Measurements from ENCODE around the gene VPS35.

The VPS35 gene

GRCh38 chr16:46620266-46621005 is 68.5 kb downstream of the VPS35 start:
- TF ChIP-seq CTCF (IDR thresholded peaks at IDR 0.05; ENCODE audit: low read depth, low read length, missing control alignments): no peak
- H3K27me3 ChIP-seq (replicated peaks): no peaks in the 10 kb centered on the region
- H3K36me3 ChIP-seq (replicated peaks): no peaks in the 10 kb centered on the region
- in situ Hi-C loops (cut with HindIII; ENCODE audit: low pct_ligation_motif_present, low sequenced_read_pairs): no loop called here
- DNase-seq: peak; percentile 8
- no peak overlapping the region for H3K27ac ChIP-seq
- peak overlapping the region; percentile 76 for H3K4me3 ChIP-seq (ENCODE audit: low read depth, low read length)

- in situ Hi-C loops (cut with HindIII; ENCODE audit: low pct_ligation_motif_present, low sequenced_read_pairs): no loop called here
- DNase-seq: no peak
- Histone ChIP-seq H3K36me3 (replicated peaks) (no peaks in the 10 kb centered on the region), H3K27ac (no peak overlapping the region), H3K4me3 (ENCODE audit: low read depth, low read length) (no peak overlapping the region), H3K27me3 (replicated peaks) (no peaks in the 10 kb centered on the region)
- no peak for TF ChIP-seq CTCF (IDR thresholded peaks at IDR 0.05; ENCODE audit: low read depth, low read length, missing control alignments)
Measured at GRCh38 chr16:46618516-46618915, 70.5 kb downstream of the VPS35 start.

DNA sequence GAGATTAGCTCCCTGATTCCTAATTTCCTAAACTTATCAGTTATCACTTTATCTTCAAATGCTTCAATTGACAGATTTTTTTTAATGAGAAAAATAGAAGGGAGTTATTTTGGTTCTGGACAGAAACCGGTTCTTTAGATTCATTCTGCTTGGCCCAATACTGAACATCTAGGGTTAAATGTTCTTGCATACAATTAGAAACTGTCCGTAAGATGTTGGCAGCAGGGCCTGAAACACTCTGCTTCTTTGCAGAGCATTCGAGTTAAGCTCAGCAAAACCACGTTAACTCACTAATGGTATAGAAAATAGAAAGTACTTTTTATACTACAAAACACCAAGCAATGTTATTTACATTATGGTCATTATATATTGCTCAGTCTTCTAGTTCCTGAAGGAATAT is 75.0 kb downstream of the VPS35 start:
- no peak for TF ChIP-seq CTCF (IDR thresholded peaks at IDR 0.05; ENCODE audit: low read depth, low read length, missing control alignments)
- no peak overlapping the region for H3K27ac ChIP-seq
- no peak overlapping the region for H3K4me3 ChIP-seq (ENCODE audit: low read depth, low read length)
- H3K36me3 ChIP-seq (replicated peaks): no peaks in the 10 kb centered on the region
- in situ Hi-C loops (cut with HindIII; ENCODE audit: low pct_ligation_motif_present, low sequenced_read_pairs): no loop called here
- H3K27me3 ChIP-seq (replicated peaks): no peaks in the 10 kb centered on the region
- DNase-seq: no peak

DNA sequence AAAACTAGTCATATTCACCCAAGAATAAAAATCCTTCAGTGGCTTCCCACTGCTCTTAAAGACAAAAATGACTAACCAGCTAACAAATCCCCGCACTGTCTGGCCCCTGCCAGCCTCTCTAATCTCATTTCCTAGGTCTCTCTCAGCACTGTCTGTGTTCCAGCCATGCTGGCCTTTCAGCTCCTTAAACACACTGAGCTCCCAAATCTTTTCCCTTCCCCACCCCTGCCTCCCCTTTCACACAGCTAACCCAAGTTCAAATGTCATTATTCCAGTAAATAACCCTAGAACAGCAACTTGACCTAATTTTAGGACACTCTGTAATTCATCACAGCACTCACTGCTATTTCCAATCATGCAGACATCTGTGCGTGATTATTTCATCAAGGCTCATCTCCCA is 75.6 kb downstream of the VPS35 start:
- no peak for TF ChIP-seq CTCF (IDR thresholded peaks at IDR 0.05; ENCODE audit: low read depth, low read length, missing control alignments)
- Histone ChIP-seq H3K4me3 (ENCODE audit: low read depth, low read length) (no peak overlapping the region), H3K27ac (no peak overlapping the region), H3K27me3 (replicated peaks) (no peaks in the 10 kb centered on the region), H3K36me3 (replicated peaks) (no peaks in the 10 kb centered on the region)
- no peak for DNase-seq
- in situ Hi-C loops (cut with HindIII; ENCODE audit: low pct_ligation_motif_present, low sequenced_read_pairs): no loop called here

GRCh38 chr16:46612121-46612520 is 76.9 kb downstream of the VPS35 start:
- H3K27ac ChIP-seq: no peak overlapping the region
- DNase-seq: no peak
- in situ Hi-C loops (cut with HindIII; ENCODE audit: low pct_ligation_motif_present, low sequenced_read_pairs): no loop called here
- TF ChIP-seq CTCF (IDR thresholded peaks at IDR 0.05; ENCODE audit: low read depth, low read length, missing control alignments): no peak
- no peaks in the 10 kb centered on the region for H3K27me3 ChIP-seq (replicated peaks)
- no peak overlapping the region for H3K4me3 ChIP-seq (ENCODE audit: low read depth, low read length)
- no peaks in the 10 kb centered on the region for H3K36me3 ChIP-seq (replicated peaks)

GRCh38 chr16:46607529-46607928 is 81.4 kb downstream of the VPS35 start:
- no peak for TF ChIP-seq CTCF (IDR thresholded peaks at IDR 0.05; ENCODE audit: low read depth, low read length, missing control alignments)
- in situ Hi-C loops (cut with HindIII; ENCODE audit: low pct_ligation_motif_present, low sequenced_read_pairs): no loop called here
- no peak overlapping the region for H3K4me3 ChIP-seq (ENCODE audit: low read depth, low read length)
- DNase-seq: no peak
- no peaks in the 10 kb centered on the region for H3K36me3 ChIP-seq (replicated peaks)
- no peak overlapping the region for H3K27ac ChIP-seq
- H3K27me3 ChIP-seq (replicated peaks): no peaks in the 10 kb centered on the region
